Natural killer cell (primary cell): ENCODE data around the gene MBLAC2. TPM values are rescaled to one million over a fixed set of nuclear protein-coding genes. Genes with fewer than 3 reads are reported as not detected.

Experiments
- ATAC-seq, 3 donors: fragments of 150-1000 bp in 2 of 3; fragments of 200-7000 bp in 1 of 3; cut with Tn5 transposase; 1 replicate in 1 of 3; 2 replicates in 2 of 3; pipeline ENCODE4 v1.10.0; 2021; ENCODE audit warnings: mild to moderate bottlenecking in 2 of 3, moderate library complexity in 2 of 3
- DNase-seq, 2 donors: peaks; one replicate each; pipeline versions ENCODE4 v3.0.0 to v3.0.0-alpha.2; 2013 to 2021; ENCODE audit warnings: mixed read lengths in 1 of 2
- H3K27ac ChIP-seq: one replicate; pipeline ENCODE4 v1.5.1; 2013; ENCODE audit warnings: mild to moderate bottlenecking, low read length
- H3K27me3 ChIP-seq: one replicate; pipeline ENCODE4 v1.6.1; 2013; ENCODE audit warnings: low read length; ENCODE audit not compliant: control insufficient read depth, insufficient read depth
- H3K36me3 ChIP-seq: one replicate; pipeline ENCODE4 v1.6.1; 2013; ENCODE audit warnings: low read length; ENCODE audit not compliant: control insufficient read depth, insufficient read depth
- H3K4me1 ChIP-seq: one replicate; pipeline ENCODE4 v1.6.1; 2013; ENCODE audit warnings: low read length; ENCODE audit not compliant: control insufficient read depth, insufficient read depth
- H3K4me3 ChIP-seq: one replicate; pipeline ENCODE4 v1.5.1; 2013; ENCODE audit warnings: low read length
- H3K9me3 ChIP-seq: one replicate; pipeline ENCODE4 v1.6.1; 2013; ENCODE audit warnings: low read length; ENCODE audit not compliant: control insufficient read depth, insufficient read depth
- H3K27ac Mint-ChIP-seq, 2 donors: one replicate each; pipeline ENCODE4 v1.8.0; 2022; ENCODE audit warnings: mild to moderate bottlenecking in 2 of 2, mixed read lengths in 2 of 2, moderate library complexity in 1 of 2
- H3K27me3 Mint-ChIP-seq, 2 donors: one replicate each; pipeline ENCODE4 v1.8.0; 2022; ENCODE audit warnings: low read depth in 2 of 2, mixed read lengths in 2 of 2
- H3K36me3 Mint-ChIP-seq: one replicate; pipeline ENCODE4 v1.8.0; 2022; ENCODE audit warnings: mixed read lengths
- H3K4me1 Mint-ChIP-seq, 2 donors: one replicate each; pipeline ENCODE4 v1.8.0; 2022; ENCODE audit warnings: mixed read lengths in 2 of 2
- H3K4me3 Mint-ChIP-seq: one replicate; pipeline ENCODE4 v1.8.0; 2022; ENCODE audit warnings: mild to moderate bottlenecking, moderate library complexity, mixed read lengths
- H3K9me3 Mint-ChIP-seq, 2 donors: one replicate each; pipeline ENCODE4 v1.8.0; 2022; ENCODE audit warnings: mixed read lengths in 2 of 2
- WGBS: methylation state at CpG from one replicate; pipeline ENCODE4 v1.1.7; 2013; ENCODE audit warnings: missing lambda C conversion rate; ENCODE audit not compliant: insufficient coverage; 5-methylcytosine and 5-hydroxymethylcytosine counted together
- intact Hi-C: fragments of 100-400 bp; cut with micrococcal nuclease; formaldehyde crosslinking; loops from one replicate; pipeline ENCODE4 v1.14.2; 2022
- total RNA-seq, 4 donors: library from RNA; stranded (reverse); fragments of 120-200 nt in 1 of 4; gene quantifications; one replicate each; pipeline versions ENCODE4 v1.2.3 to v1.2.4, GENCODE V29; 2013 to 2022
- TF ChIP-seq, protein P1 (sequence below): fragments of 200-600 bp; IDR thresholded peaks from one replicate; pipeline ENCODE4 v1.8.0; 2022; ENCODE audit warnings: antibody characterized with exemption

The MBLAC2 gene
- total RNA-seq, 3 donors from 2014 or later (not counting 1 experiment from before 2014, with no cell fraction given): 2.9 to 4.8 (median 3.5) TPM

- Histone ChIP-seq H3K9me3 (no peaks in the 10 kb centered on the region), H3K4me1 (no peaks in the 10 kb centered on the region), H3K27me3 (no peaks in the 10 kb centered on the region), H3K27ac (no peak overlapping the region), H3K4me3 (no peak overlapping the region), H3K36me3 (no peaks in the 10 kb centered on the region)
- no peak overlapping the region for H3K4me3 Mint-ChIP-seq
- no peaks in the 10 kb centered on the region for H3K36me3 Mint-ChIP-seq
- no peak overlapping the region for H3K27ac Mint-ChIP-seq
- DNase-seq (no peak), ATAC-seq (no peak)
- no peaks in the 10 kb centered on the region for H3K9me3 Mint-ChIP-seq
- intact Hi-C loops: no loop called here
- no CpG with 5 or more reads among the region's 2 CpGs for WGBS
- H3K27me3 Mint-ChIP-seq: no peaks in the 10 kb centered on the region
- no peaks in the 10 kb centered on the region for H3K4me1 Mint-ChIP-seq
- TF ChIP-seq, protein P1, sequence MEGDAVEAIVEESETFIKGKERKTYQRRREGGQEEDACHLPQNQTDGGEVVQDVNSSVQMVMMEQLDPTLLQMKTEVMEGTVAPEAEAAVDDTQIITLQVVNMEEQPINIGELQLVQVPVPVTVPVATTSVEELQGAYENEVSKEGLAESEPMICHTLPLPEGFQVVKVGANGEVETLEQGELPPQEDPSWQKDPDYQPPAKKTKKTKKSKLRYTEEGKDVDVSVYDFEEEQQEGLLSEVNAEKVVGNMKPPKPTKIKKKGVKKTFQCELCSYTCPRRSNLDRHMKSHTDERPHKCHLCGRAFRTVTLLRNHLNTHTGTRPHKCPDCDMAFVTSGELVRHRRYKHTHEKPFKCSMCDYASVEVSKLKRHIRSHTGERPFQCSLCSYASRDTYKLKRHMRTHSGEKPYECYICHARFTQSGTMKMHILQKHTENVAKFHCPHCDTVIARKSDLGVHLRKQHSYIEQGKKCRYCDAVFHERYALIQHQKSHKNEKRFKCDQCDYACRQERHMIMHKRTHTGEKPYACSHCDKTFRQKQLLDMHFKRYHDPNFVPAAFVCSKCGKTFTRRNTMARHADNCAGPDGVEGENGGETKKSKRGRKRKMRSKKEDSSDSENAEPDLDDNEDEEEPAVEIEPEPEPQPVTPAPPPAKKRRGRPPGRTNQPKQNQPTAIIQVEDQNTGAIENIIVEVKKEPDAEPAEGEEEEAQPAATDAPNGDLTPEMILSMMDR: no peak
Measured at GRCh38 chr5:90504743-90505142, 30.2 kb upstream of the MBLAC2 start.

DNA sequence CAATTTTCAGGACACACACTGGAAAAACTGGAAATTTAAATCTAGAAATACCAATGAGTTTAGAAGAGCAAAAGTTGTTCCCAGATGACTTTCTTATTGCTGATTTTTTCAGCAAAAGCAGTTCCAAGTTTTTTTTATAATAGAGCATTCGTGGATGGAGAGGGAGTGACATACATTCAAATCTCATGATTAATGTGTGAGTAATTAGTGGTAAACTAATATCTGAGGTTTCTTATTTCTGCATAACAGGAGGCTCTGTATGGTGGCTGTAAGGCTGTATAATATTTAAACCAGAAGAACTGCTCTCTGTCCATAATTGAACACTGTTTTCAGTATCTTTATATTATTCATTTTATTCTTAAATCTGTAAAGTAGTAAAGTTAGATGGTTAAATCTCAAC is 29.0 kb upstream of the MBLAC2 start:
- no peaks in the 10 kb centered on the region for H3K36me3 Mint-ChIP-seq
- TF ChIP-seq, protein P1: no peak
- no peak for DNase-seq
- Histone ChIP-seq H3K36me3 (no peaks in the 10 kb centered on the region), H3K27me3 (no peaks in the 10 kb centered on the region), H3K4me3 (no peak overlapping the region), H3K9me3 (no peaks in the 10 kb centered on the region), H3K27ac (no peak overlapping the region), H3K4me1 (no peaks in the 10 kb centered on the region)
- WGBS: 70% methylated on average over 1 of the region's 1 CpG
- no peaks in the 10 kb centered on the region for H3K9me3 Mint-ChIP-seq
- H3K27ac Mint-ChIP-seq: no peak overlapping the region
- H3K4me3 Mint-ChIP-seq: no peak overlapping the region
- ATAC-seq: no peak
- no peaks in the 10 kb centered on the region for H3K4me1 Mint-ChIP-seq
- no peaks in the 10 kb centered on the region for H3K27me3 Mint-ChIP-seq
- intact Hi-C loops: no loop called here

GRCh38 chr5:90495146-90495545 is 20.6 kb upstream of the MBLAC2 start:
- WGBS: 92% methylated on average over 1 of the region's 1 CpG

GRCh38 chr5:90494043-90494442 is 19.5 kb upstream of the MBLAC2 start:
- H3K9me3 ChIP-seq: no peaks in the 10 kb centered on the region
- H3K27me3 ChIP-seq: no peaks in the 10 kb centered on the region
- ATAC-seq (no peak), DNase-seq (no peak)
- H3K4me3 Mint-ChIP-seq: no peak overlapping the region
- no peaks in the 10 kb centered on the region for H3K4me1 ChIP-seq
- H3K9me3 Mint-ChIP-seq: no peaks in the 10 kb centered on the region
- no peak overlapping the region for H3K27ac Mint-ChIP-seq
- H3K27me3 Mint-ChIP-seq: no peaks in the 10 kb centered on the region
- no peaks in the 10 kb centered on the region for H3K36me3 Mint-ChIP-seq
- H3K36me3 ChIP-seq: no peaks in the 10 kb centered on the region
- H3K4me1 Mint-ChIP-seq: no peaks in the 10 kb centered on the region
- no peak overlapping the region for H3K4me3 ChIP-seq
- H3K27ac ChIP-seq: no peak overlapping the region
- intact Hi-C loops: no loop called here
- TF ChIP-seq, protein P1: no peak

More at GRCh38 chr5:90495146-90495545, 20.6 kb upstream of the MBLAC2 start:
- intact Hi-C loops: no loop called here
- no peak overlapping the region for H3K4me3 Mint-ChIP-seq
- Histone ChIP-seq H3K4me3 (no peak overlapping the region), H3K27ac (no peak overlapping the region), H3K4me1 (no peaks in the 10 kb centered on the region), H3K27me3 (no peaks in the 10 kb centered on the region), H3K36me3 (no peaks in the 10 kb centered on the region), H3K9me3 (no peaks in the 10 kb centered on the region)
- DNase-seq (no peak), ATAC-seq (no peak)
- H3K36me3 Mint-ChIP-seq: no peaks in the 10 kb centered on the region
- no peaks in the 10 kb centered on the region for H3K27me3 Mint-ChIP-seq
- no peak overlapping the region for H3K27ac Mint-ChIP-seq
- no peaks in the 10 kb centered on the region for H3K4me1 Mint-ChIP-seq
- TF ChIP-seq, protein P1: no peak
- no peaks in the 10 kb centered on the region for H3K9me3 Mint-ChIP-seq
